IMR-90 (cell line): ENCODE data around the gene CPNE4. TPM values are rescaled to one million over a fixed set of nuclear protein-coding genes. Genes with fewer than 3 reads are reported as not detected.

ENCODE experiments used
- ATAC-seq: fragments of 200-7000 bp; cut with Tn5 transposase; 2 replicates; pipeline ENCODE4 v1.9.1; 2020; ENCODE audit warnings: low read depth, mild to moderate bottlenecking, moderate library complexity
- BruUV-seq: library from RNA; stranded (reverse); fragments of 400-500 nt; replicated peaks from 2 replicates; lab custom pipeline; 2021; lab: Mats Ljungman, UMichigan
- CTCF ChIA-PET: fragments of 300-600 bp; formaldehyde crosslinking; extraction: SDS; loops from one replicate; lab custom pipeline; 2021; ENCODE audit warnings: antibody characterized with exemption; lab: Yijun Ruan, JAX
- POLR2A ChIA-PET: fragments of 300-600 bp; sonication (Branson Sonifier 250); formaldehyde crosslinking; loops from one replicate; lab custom pipeline; 2022; ENCODE audit warnings: antibody characterized with exemption; ENCODE audit not compliant: unreplicated experiment; lab: Charles Lee
- DNase-seq: peaks from one replicate; pipeline ENCODE4 v3.0.0; 2013
- H2AFZ ChIP-seq: replicated peaks from 2 replicates; pipeline ENCODE3; 2013; ENCODE audit warnings: low read length, mild to moderate bottlenecking; ENCODE audit not compliant: poor library complexity
- H2AK5ac ChIP-seq: 2 replicates; pipeline ENCODE4 v1.6.1; 2013; ENCODE audit warnings: low read depth, low read length, inconsistent platforms
- H2AK9ac ChIP-seq: replicated peaks from 2 replicates; pipeline ENCODE3; 2013; ENCODE audit warnings: mild to moderate bottlenecking, low read depth, low read length, moderate library complexity; ENCODE audit not compliant: poor library complexity
- H2BK120ac ChIP-seq: 2 replicates; pipeline ENCODE4 v1.6.1; 2013; ENCODE audit warnings: low read depth, low read length, inconsistent platforms
- H2BK15ac ChIP-seq: 3 replicates; pipeline ENCODE4 v1.6.1; 2013; ENCODE audit warnings: low read depth, low read length, inconsistent platforms
- H2BK20ac ChIP-seq: 2 replicates; pipeline ENCODE4 v1.6.1; 2013; ENCODE audit warnings: low read depth, mild to moderate bottlenecking, inconsistent platforms, low read length, moderate library complexity
- H2BK5ac ChIP-seq: 2 replicates; pipeline ENCODE4 v1.6.1; 2013; ENCODE audit warnings: mild to moderate bottlenecking, low read depth, low read length, inconsistent platforms; ENCODE audit not compliant: poor library complexity, severe bottlenecking
- H3K14ac ChIP-seq: replicated peaks from 2 replicates; pipeline ENCODE4 v1.6.1; 2013; ENCODE audit warnings: low read depth, low read length, inconsistent platforms
- H3K18ac ChIP-seq: 2 replicates; pipeline ENCODE4 v1.6.1; 2013; ENCODE audit warnings: low read depth, low read length, control low read depth
- H3K23ac ChIP-seq: 2 replicates; pipeline ENCODE4 v1.6.1; 2013; ENCODE audit warnings: low read depth, low read length, inconsistent platforms
- H3K27ac ChIP-seq: 2 replicates; pipeline ENCODE4 v1.5.1; 2013; ENCODE audit warnings: mild to moderate bottlenecking, control low read depth, low read length; ENCODE audit not compliant: insufficient read depth
- H3K27me3 ChIP-seq: 2 replicates; pipeline ENCODE4 v1.6.1; 2013; ENCODE audit warnings: low read length; ENCODE audit not compliant: control insufficient read depth, insufficient read depth
- H3K36me3 ChIP-seq: 2 replicates; pipeline ENCODE4 v1.6.1; 2013; ENCODE audit warnings: low read length, mixed read lengths; ENCODE audit not compliant: control insufficient read depth, insufficient read depth
- H3K4ac ChIP-seq: 2 replicates; pipeline ENCODE4 v1.6.1; 2013; ENCODE audit warnings: low read depth, low read length, inconsistent platforms
- H3K4me1 ChIP-seq: 2 replicates; pipeline ENCODE4 v1.6.1; 2013; ENCODE audit warnings: low read length, mixed read lengths; ENCODE audit not compliant: control insufficient read depth, insufficient read depth
- H3K4me2 ChIP-seq: 2 replicates; pipeline ENCODE4 v1.6.1; 2013; ENCODE audit warnings: low read depth, mild to moderate bottlenecking, control low read depth, low read length, moderate library complexity
- H3K4me3 ChIP-seq: 2 replicates; pipeline ENCODE4 v1.5.1; 2013; ENCODE audit warnings: low read depth, mild to moderate bottlenecking, control low read depth, low read length, moderate library complexity; ENCODE audit not compliant: insufficient read depth
- H3K56ac ChIP-seq: 2 replicates; pipeline ENCODE4 v1.6.1; 2013; ENCODE audit warnings: low read length, inconsistent platforms; ENCODE audit not compliant: insufficient read depth; ENCODE audit errors: extremely low read depth
- H3K79me1 ChIP-seq, 2 experiments: 2 replicates each; pipeline ENCODE4 v1.6.1; 2013; ENCODE audit warnings: low read length in 2 of 2, inconsistent platforms in 1 of 2, low read depth in 1 of 2
- H3K9ac ChIP-seq: 2 replicates; pipeline ENCODE4 v1.6.1; 2013; ENCODE audit warnings: low read depth, low read length, control low read depth
- H3K9me1 ChIP-seq: 2 replicates; pipeline ENCODE4 v1.6.1; 2013; ENCODE audit warnings: low read length, inconsistent platforms; ENCODE audit not compliant: insufficient read depth
- H3K9me3 ChIP-seq: 2 replicates; pipeline ENCODE4 v1.6.1; 2013; ENCODE audit warnings: low read length; ENCODE audit not compliant: control insufficient read depth, insufficient read depth
- H4K20me1 ChIP-seq: 2 replicates; pipeline ENCODE4 v1.6.1; 2013; ENCODE audit warnings: low read length, inconsistent platforms; ENCODE audit not compliant: insufficient read depth
- H4K5ac ChIP-seq: 2 replicates; pipeline ENCODE4 v1.6.1; 2013; ENCODE audit warnings: mild to moderate bottlenecking, low read depth, low read length, control low read depth
- H4K8ac ChIP-seq, 2 experiments: 2 replicates each; pipeline ENCODE4 v1.6.1; 2013; ENCODE audit warnings: low read depth in 2 of 2, low read length in 2 of 2, control low read depth in 1 of 2, inconsistent platforms in 1 of 2
- H4K91ac ChIP-seq: 2 replicates; pipeline ENCODE4 v1.6.1; 2013; ENCODE audit warnings: low read depth, low read length, inconsistent platforms; ENCODE audit not compliant: insufficient read depth
- BHLHE40 ChIP-seq: fragments of 150-350 bp; IDR thresholded peaks from 2 replicates; pipeline ENCODE4 v1.6.1; 2016; ENCODE audit warnings: mild to moderate bottlenecking, low read depth, low read length
- CEBPB ChIP-seq: IDR thresholded peaks from 2 replicates; pipeline ENCODE4 v1.6.1; 2012; ENCODE audit warnings: low read depth, low read length, improper control_type of control experiment
- CHD1 ChIP-seq: IDR thresholded peaks from 2 replicates; pipeline ENCODE4 v1.6.1; 2012; ENCODE audit warnings: low read depth, low read length, improper control_type of control experiment
- FOS ChIP-seq: fragments of 150-350 bp; IDR thresholded peaks from 2 replicates; pipeline ENCODE4 v1.6.1; 2016; ENCODE audit warnings: low read depth, low read length
- MAFK ChIP-seq: IDR thresholded peaks from 2 replicates; pipeline ENCODE4 v1.6.1; 2012; ENCODE audit warnings: low read depth, low read length, improper control_type of control experiment
- MAZ ChIP-seq: IDR thresholded peaks from 2 replicates; pipeline ENCODE4 v1.6.1; 2012; ENCODE audit warnings: low read depth, mild to moderate bottlenecking, low read length, improper control_type of control experiment, moderate library complexity, borderline replicate concordance
- MXI1 ChIP-seq: IDR thresholded peaks from 2 replicates; pipeline ENCODE4 v1.6.1; 2012; ENCODE audit warnings: low read depth, mild to moderate bottlenecking, low read length, moderate library complexity, borderline replicate concordance
- NFE2L2 ChIP-seq: fragments of 150-350 bp; IDR thresholded peaks from 2 replicates; pipeline ENCODE4 v1.6.1; 2016; ENCODE audit warnings: low read depth, mild to moderate bottlenecking, low read length
- POLR2A ChIP-seq: IDR thresholded peaks from 2 replicates; pipeline ENCODE4 v1.6.1; 2012; ENCODE audit warnings: mild to moderate bottlenecking, low read depth, low read length
- RAD21 ChIP-seq: IDR thresholded peaks from 2 replicates; pipeline ENCODE4 v1.6.1; 2012; ENCODE audit warnings: low read length, improper control_type of control experiment
- RCOR1 ChIP-seq: IDR thresholded peaks from 2 replicates; pipeline ENCODE4 v1.6.1; 2012; ENCODE audit warnings: mild to moderate bottlenecking, low read length, improper control_type of control experiment; ENCODE audit not compliant: insufficient replicate concordance
- RFX5 ChIP-seq: IDR thresholded peaks from 2 replicates; pipeline ENCODE4 v1.8.0; 2012; ENCODE audit warnings: low read depth, mild to moderate bottlenecking, low read length, moderate library complexity
- SMC3 ChIP-seq: fragments of 150-350 bp; IDR thresholded peaks from 2 replicates; pipeline ENCODE4 v1.6.1; 2016; ENCODE audit warnings: low read depth, mild to moderate bottlenecking, antibody characterized with exemption, low read length, moderate library complexity
- WGBS, 2 experiments: methylation state at CpG; one replicate each; pipeline versions ENCODE4 v1.1.5 to v1.1.7; 2013; ENCODE audit warnings: missing lambda C conversion rate in 2 of 2; ENCODE audit not compliant: insufficient read length in 1 of 2; ENCODE audit errors: extremely low coverage in 2 of 2; 5-methylcytosine and 5-hydroxymethylcytosine counted together
- dilution Hi-C: fragments of 300-500 bp; cut with HindIII; formaldehyde crosslinking; loops from one replicate; pipeline ENCODE4 v1.14.3; 2018; ENCODE audit warnings: low sequenced_read_pairs; ENCODE audit not compliant: unreplicated experiment
- in situ Hi-C: fragments of 300-500 bp; cut with MboI; formaldehyde crosslinking; loops from 3 replicates; pipeline ENCODE4 v1.14.3; 2019; ENCODE audit warnings: low sequenced_read_pairs, inconsistent platforms, mixed read lengths
- intact Hi-C: fragments of 100-400 bp; cut with micrococcal nuclease; formaldehyde crosslinking; loops from 2 replicates; pipeline ENCODE4 v1.10.0; 2022
- polyA plus RNA-seq, 3 experiments: library from polyadenylated mRNA; depleted of rRNA; stranded (reverse); fragments of >200 nt; gene quantifications; 2 replicates each; pipeline ENCODE4 v1.2.3, GENCODE V29; 2012; ENCODE audit warnings: low replicate concordance in 1 of 3
- total RNA-seq: library from RNA; depleted of rRNA; stranded (reverse); fragments of >200 nt; gene quantifications from 2 replicates; pipeline ENCODE4 v1.2.3, GENCODE V29; 2012
- TF ChIP-seq, protein P1 (sequence below): fragments of 150-350 bp; IDR thresholded peaks from 2 replicates; pipeline ENCODE4 v1.6.1; 2017; ENCODE audit warnings: mild to moderate bottlenecking, antibody characterized with exemption, low read length, low read depth
- TF ChIP-seq, protein P2 (sequence below): conservative IDR thresholded peaks from 2 replicates; pipeline ENCODE4 v1.5.1; 2012; ENCODE audit warnings: mild to moderate bottlenecking, low read depth, low read length, improper control_type of control experiment
- TF ChIP-seq, protein P3 (sequence below): fragments of 150-350 bp; IDR thresholded peaks from 2 replicates; pipeline ENCODE4 v1.6.1; 2016; ENCODE audit warnings: low read depth, mild to moderate bottlenecking, low read length, moderate library complexity, borderline replicate concordance

CPNE4 gene
- total and polyA plus RNA-seq, 2 of the 4 experiments (the other 2 are of a cell fraction) = not detected

DNA sequence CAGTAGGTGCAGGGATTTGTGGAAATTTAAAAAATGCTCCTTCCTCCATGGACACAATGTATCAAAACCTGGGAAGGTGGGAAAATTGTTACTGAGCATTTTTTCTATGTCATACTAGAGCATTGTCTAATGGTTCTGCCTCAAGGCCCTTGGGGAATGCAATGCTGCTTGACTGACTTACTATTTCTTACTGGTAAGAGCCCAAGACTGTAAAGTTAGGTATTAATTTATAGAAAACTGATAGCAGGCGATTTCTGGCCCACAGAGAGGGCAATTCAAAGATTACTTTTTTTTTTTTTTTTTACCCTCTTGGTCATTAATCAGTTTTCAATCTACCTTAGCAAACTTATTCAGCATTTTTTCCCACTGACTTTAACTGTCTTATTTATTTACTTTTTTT lies 493.5 kb downstream of the CPNE4 start:
- WGBS, 2 experiments = 29% methylated on average over 1 of the region's 1 CpG; no CpG with 5 or more reads in 1 of the 2 experiments
- Histone ChIP-seq H2BK15ac (no peak overlapping the region), H4K91ac (no peak overlapping the region), H3K27ac (no peak overlapping the region), H4K5ac (no peak overlapping the region), H3K9me3 (no peaks in the 10 kb centered on the region), H3K36me3 (no peaks in the 10 kb centered on the region), H3K27me3 (no peaks in the 10 kb centered on the region), H4K20me1 (no peaks in the 10 kb centered on the region), H2BK120ac (no peak overlapping the region), H3K4ac (no peak overlapping the region), H3K79me1 (no peaks in the 10 kb centered on the region), H4K8ac (no peak overlapping the region), H3K4me1 (peaks cover 2% of the 10 kb centered on the region; the same call in 1 of the 2 replicates), H2AK9ac (no peak overlapping the region), H2BK5ac (no peak overlapping the region), H2AFZ (no peak overlapping the region), H3K23ac (no peak overlapping the region), H3K4me2 (no peak overlapping the region), H3K14ac (no peak overlapping the region), H2BK20ac (no peak overlapping the region), H3K9ac (no peak overlapping the region), H3K18ac (no peak overlapping the region), H3K9me1 (no peaks in the 10 kb centered on the region; the same call in 1 of the 2 replicates), H2AK5ac (no peak overlapping the region), H3K56ac (no peak overlapping the region), H3K4me3 (no peak overlapping the region)
- ChIA-PET POLR2A (no interaction called here), CTCF (no interaction called here)
- no TSS peak for BruUV-seq
- dilution Hi-C loops (no loop called here), in situ Hi-C loops (no loop called here), intact Hi-C loops (no loop called here)
- TF ChIP-seq MAZ (no peak), MAFK (no peak), CEBPB (no peak), RAD21 (no peak), NFE2L2 (no peak), POLR2A (no peak), BHLHE40 (no peak), RCOR1 (no peak), MXI1 (no peak), SMC3 (no peak), CHD1 (no peak), FOS (no peak), RFX5 (no peak)
- TF ChIP-seq, protein P1, sequence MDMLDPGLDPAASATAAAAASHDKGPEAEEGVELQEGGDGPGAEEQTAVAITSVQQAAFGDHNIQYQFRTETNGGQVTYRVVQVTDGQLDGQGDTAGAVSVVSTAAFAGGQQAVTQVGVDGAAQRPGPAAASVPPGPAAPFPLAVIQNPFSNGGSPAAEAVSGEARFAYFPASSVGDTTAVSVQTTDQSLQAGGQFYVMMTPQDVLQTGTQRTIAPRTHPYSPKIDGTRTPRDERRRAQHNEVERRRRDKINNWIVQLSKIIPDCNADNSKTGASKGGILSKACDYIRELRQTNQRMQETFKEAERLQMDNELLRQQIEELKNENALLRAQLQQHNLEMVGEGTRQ = no peak
- TF ChIP-seq, protein P2, sequence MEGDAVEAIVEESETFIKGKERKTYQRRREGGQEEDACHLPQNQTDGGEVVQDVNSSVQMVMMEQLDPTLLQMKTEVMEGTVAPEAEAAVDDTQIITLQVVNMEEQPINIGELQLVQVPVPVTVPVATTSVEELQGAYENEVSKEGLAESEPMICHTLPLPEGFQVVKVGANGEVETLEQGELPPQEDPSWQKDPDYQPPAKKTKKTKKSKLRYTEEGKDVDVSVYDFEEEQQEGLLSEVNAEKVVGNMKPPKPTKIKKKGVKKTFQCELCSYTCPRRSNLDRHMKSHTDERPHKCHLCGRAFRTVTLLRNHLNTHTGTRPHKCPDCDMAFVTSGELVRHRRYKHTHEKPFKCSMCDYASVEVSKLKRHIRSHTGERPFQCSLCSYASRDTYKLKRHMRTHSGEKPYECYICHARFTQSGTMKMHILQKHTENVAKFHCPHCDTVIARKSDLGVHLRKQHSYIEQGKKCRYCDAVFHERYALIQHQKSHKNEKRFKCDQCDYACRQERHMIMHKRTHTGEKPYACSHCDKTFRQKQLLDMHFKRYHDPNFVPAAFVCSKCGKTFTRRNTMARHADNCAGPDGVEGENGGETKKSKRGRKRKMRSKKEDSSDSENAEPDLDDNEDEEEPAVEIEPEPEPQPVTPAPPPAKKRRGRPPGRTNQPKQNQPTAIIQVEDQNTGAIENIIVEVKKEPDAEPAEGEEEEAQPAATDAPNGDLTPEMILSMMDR = no peak
- TF ChIP-seq, protein P3, sequence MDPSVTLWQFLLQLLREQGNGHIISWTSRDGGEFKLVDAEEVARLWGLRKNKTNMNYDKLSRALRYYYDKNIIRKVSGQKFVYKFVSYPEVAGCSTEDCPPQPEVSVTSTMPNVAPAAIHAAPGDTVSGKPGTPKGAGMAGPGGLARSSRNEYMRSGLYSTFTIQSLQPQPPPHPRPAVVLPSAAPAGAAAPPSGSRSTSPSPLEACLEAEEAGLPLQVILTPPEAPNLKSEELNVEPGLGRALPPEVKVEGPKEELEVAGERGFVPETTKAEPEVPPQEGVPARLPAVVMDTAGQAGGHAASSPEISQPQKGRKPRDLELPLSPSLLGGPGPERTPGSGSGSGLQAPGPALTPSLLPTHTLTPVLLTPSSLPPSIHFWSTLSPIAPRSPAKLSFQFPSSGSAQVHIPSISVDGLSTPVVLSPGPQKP = no peak
- ATAC-seq (no peak), DNase-seq (no peak)
